GM12875 (cell line): ENCODE measurements around the gene ARHGAP42.

Experiments used
- H3K4me3 ChIP-seq: one replicate; pipeline ENCODE4 v1.5.1; 2011; ENCODE audit warnings: low read depth, low read length, control low read depth
- CTCF ChIP-seq: IDR thresholded peaks from 2 replicates; pipeline ENCODE4 v1.5.1; 2011; ENCODE audit warnings: low read depth, mild to moderate bottlenecking, control low read depth, inconsistent platforms, low read length, moderate library complexity, borderline replicate concordance; ENCODE audit not compliant: insufficient read depth

ARHGAP42 gene

GRCh38 chr11:100876815-100877520 lies 189.9 kb downstream of the ARHGAP42 start:
- TF ChIP-seq CTCF, result no peak
- no peak overlapping the region for H3K4me3 ChIP-seq

GRCh38 chr11:100878474-100878873 lies 191.4 kb downstream of the ARHGAP42 start:
- no peak overlapping the region for H3K4me3 ChIP-seq
- no peak for TF ChIP-seq CTCF

- no peak overlapping the region for H3K4me3 ChIP-seq
- no peak for TF ChIP-seq CTCF
Measured at GRCh38 chr11:100882957-100883356, 195.9 kb downstream of the ARHGAP42 start.

GRCh38 chr11:100883830-100884229 lies 196.7 kb downstream of the ARHGAP42 start:
- TF ChIP-seq CTCF, result no peak
- no peak overlapping the region for H3K4me3 ChIP-seq

GRCh38 chr11:100887659-100888058 lies 200.6 kb downstream of the ARHGAP42 start:
- no peak for TF ChIP-seq CTCF
- H3K4me3 ChIP-seq, result no peak overlapping the region

GRCh38 chr11:100888836-100889235 lies 201.7 kb downstream of the ARHGAP42 start:
- TF ChIP-seq CTCF, result no peak
- H3K4me3 ChIP-seq, result no peak overlapping the region

- no peak overlapping the region for H3K4me3 ChIP-seq
- no peak for TF ChIP-seq CTCF
Measured at GRCh38 chr11:100889758-100890157, 202.7 kb downstream of the ARHGAP42 start.
